Frontal cortex (tissue), 4 donors: ENCODE results near the gene ZMYND15. TPM values are rescaled to one million over a fixed set of nuclear protein-coding genes. Genes with fewer than 3 reads are reported as not detected.
A peak's percentile ranks its signal among the peaks of the same experiment; 100 is the strongest.

ENCODE experiments used
- DNase-seq, 2 donors: peaks; one replicate each; pipeline ENCODE4 v3.0.0; 2012; ENCODE audit warnings: low spot score in 2 of 2
- FAIRE-seq: peaks from 2 replicates; lab custom pipeline; 2012; peaks lifted over from hg19 to GRCh38; lab: Jason Lieb, UNC
- total RNA-seq: library from RNA; depleted of rRNA; stranded (reverse); fragments of >200 nt; gene quantifications from one replicate; pipeline ENCODE4 v1.2.3, GENCODE V29; 2014
- donor health status: control.
- donor health status: control.
- donor health status: control.

ZMYND15 gene
- total RNA-seq, 1 donor from 2014 or later, result not detected

DNA sequence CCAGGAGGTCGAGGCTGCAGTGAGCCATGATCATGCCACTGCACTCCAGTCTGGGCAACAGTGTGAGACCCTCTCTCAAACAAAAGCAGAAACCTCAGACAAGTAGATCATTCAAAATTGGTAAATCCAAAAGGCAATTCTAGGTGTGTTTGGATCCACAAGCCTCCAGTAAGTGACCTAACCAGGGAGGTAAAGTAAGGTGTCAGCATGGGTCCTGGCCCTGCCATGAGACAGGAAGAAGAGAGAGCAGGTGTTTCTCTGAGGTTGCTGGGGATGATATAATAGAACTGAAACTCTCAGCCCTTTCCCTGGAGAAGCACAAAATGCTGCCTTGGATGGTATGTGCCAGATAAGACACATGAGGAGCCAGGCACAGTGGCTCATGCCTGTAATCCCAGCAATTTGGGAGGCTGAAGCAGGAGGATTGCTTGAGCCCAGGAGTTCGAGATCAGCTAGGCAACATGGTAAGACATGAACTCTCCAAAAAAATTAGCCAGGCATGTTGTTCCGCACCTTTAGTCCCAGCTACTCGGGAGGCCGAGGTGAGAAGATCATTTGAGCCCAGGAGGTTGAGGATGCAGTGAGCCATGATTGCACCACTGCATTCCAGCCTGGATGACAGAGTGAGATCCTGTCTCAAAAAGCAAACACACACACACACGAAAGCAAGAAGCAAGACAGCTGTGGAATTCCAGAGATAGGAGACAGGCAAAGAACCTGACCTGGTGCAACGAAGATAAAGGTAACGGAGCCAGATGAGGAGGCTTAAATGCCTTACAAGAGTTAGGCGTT, 38.5 kb downstream of the ZMYND15 start:
- DNase-seq, result no peak
- no peak for FAIRE-seq

DNA sequence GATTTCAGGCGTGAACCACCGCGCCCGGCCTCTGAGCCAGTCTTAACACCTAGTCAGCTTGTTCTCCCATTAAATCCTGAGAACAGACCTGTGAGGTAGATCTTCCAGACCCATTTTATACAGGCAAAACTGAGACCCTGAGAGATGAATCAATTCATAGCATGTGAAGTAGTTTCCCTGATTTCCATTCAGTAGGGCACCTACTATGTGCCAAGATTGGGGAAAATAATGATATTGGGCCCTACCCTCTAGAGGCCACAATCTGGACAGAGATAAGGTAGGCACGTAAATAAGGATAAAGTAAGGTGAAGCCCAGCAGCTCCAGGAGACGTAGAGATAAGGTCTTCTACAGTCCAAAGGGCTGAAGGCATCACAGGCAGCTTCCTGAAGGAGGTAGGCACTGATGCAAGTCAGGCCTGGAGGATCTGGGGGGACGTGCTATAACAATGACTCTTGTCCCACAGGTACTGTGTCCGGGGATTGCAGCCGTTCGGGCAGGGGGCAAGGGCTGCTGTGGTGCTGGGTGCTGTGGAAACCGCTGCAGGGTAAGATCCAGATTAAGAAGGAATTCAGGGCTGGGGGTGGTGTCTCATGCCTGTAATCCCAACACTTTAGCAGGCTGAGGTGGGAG, 40.8 kb downstream of the ZMYND15 start:
- no peak for FAIRE-seq
- DNase-seq, result no peak

DNA sequence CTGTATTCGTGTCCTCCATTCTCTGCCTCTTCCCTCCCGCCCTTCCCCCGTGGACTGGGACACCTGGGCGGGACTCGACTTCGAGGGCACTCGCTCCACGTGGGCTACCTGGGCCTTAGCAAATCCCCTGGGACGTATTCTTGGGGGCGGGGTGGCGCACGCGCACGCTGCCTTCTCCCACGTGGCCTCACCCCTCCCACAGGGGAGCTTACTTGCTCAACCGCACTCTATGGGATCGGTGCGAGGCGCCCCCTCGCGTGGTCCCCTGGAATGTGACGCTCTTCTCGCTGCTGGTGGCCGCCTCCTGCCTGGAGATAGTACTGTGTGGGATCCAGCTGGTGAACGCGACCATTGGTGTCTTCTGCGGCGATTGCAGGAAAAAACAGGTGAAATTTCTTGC, 43.0 kb downstream of the ZMYND15 start:
- no peak for FAIRE-seq
- DNase-seq, result peak in 1 of 2 donors; percentile 30

DNA sequence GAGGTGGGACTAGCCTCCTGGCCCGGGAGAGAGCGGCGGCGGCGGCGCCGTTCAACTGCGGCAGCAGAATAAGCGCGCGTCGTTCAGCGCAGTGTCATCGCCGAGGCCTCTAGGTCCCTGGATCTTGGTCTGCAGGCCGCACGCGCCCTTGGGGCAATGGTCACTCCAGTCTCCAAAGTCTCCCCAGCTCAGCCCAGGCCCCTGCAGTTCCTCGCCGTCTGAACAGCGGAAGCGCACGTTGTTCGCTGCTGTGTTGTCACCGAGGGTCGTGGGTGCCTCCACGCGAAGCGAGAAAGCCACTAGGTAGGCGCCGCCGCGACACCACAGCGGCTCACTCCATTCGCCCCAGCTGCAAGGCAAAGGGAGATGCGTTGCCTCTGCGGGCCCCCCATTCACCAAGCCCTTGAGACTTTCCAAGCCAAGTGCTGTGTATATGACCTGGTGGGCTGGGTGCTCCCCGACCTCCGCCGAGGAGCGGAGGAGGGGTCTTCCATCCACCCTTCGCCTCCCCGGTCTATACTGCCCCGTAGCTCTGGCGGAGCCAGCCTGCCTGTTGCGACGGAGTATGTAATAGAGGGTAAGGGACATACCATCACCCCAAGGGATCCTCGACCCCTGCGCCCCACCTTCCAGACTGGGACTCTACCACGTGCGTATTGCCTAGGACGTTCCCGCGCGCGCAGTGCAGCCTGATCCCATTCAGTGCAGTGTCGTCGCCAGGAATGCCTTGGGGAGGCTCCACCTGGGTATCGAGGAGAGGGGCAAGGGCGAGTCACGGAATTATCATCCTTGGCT, 45.9 kb downstream of the ZMYND15 start:
- DNase-seq (no peak), FAIRE-seq (no peak)

DNA sequence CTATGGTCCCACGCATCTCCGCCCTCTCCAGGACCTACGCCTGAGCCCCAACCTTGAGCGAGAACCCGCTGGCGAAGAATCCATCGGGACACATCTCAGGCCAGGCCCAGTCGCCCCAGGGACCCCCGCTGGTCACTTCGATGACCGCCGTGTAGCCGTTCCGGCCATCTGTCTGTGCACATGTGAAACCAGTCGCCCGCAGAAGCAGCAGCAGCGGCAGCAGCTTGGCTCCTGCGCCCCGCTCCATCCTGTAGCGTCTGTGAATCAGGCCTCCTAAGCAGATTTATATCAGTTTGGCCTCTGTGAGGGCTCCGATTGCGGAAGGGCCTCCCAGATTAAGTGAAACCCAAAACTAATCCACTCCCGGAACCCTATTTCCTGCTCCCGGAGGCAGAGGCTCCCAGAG, 46.5 kb downstream of the ZMYND15 start, which contains the start of gene VMO1:
TSS of gene VMO1 (minus strand) at position 259 of the 406 bp plus-strand sequence. CDS start at position 247, 12 bp downstream.
- FAIRE-seq (no peak), DNase-seq (no peak)

DNA sequence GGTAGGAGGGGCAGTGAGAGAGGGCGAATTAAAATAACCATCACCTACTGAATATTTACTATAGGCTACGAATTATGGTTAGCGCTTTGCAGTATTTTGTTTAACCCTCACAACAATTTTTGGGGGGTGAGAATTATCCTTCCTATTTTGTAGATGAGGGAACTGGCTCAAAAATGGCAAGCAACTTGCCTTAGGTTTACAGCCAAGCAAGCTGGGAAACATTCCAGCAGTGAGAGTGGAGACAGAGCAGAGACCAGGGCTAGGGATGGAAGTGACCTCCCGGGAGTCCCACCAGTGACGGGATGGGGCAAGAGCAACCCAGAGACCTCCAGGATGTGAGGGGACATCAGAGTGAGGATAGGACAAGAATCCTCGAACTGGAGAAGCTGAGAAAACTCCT, 46.9 kb downstream of the ZMYND15 start:
- FAIRE-seq, result no peak
- no peak for DNase-seq

DNA sequence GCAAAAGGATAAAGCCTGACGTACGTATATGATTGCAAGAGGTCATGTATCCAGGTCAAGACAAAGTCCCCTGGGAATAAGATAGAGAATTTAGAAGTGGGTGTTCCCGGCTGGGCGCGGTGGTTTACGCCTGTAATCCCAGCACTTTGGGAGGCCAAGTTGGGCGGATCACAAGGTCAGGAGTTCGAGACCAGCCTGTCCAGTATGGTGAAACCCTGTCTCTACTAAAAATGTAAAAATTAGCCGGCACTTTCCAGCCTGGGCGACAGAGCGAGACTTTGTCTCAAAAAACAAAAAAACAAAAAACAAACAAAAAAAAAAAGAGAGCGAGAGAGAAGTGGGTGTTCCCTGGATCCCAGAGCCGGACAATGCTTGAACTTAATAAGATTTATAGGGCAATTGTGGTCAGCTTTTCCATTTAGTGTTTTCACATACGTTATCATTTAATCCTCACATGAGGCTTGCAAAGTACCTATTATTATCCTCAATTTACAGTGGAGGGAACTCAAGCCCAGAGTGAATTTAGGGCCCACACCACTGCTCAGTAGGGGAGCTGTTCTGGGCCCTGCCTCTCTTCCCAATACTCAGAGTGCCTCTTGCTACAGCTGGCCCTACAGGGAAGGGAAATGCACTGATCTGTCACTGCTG, 48.6 kb downstream of the ZMYND15 start:
- FAIRE-seq, result no peak

DNA sequence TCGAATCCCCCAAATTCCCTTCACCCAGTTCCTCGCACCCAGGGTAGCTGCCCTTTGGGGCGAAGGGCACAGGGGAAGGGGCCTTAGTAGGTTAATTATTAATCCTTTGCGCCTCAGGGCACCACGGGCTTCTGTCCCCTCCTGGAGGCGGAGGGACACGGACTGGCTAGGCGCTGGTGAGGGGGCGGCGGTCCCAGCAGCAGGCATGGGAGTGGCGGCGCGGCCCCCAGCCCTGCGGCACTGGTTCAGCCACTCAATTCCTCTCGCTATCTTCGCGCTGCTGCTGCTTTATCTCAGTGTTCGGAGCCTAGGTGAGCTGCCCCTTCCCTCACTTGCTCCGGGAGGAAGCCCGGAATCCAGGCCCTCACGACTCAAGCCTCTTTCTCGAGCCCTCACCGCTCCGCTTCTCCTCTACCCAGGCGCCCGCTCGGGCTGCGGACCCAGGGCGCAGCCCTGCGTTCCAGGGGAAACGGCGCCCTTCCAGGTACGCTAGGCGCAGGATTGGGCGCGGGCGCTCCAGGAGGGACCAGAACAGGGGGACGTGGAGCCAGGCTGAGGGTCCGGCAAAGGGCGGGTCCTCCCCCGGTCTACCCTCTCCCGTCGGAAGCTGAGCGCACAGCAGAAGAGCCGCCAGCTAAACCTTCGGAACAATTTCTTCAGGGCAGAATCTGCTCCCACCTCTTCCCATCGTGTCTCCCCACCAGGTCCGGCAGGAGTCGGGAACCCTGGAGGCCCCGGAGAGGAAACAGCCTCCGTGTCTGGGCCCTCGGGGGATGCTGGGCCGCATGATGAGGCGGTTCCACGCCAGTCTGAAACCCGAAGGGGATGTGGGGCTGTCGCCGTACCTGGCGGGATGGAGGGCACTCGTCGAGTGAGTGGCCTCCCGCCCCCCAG, 49.4 kb downstream of the ZMYND15 start, which contains the start of gene GLTPD2:
TSS of gene GLTPD2 (plus strand) at position 158 of the 894 bp plus-strand sequence. CDS start at position 206, 48 bp downstream.
- FAIRE-seq (no peak), DNase-seq (no peak)

More for the DNA sequence above, 48.6 kb downstream of the ZMYND15 start:
- DNase-seq, result no peak

DNA sequence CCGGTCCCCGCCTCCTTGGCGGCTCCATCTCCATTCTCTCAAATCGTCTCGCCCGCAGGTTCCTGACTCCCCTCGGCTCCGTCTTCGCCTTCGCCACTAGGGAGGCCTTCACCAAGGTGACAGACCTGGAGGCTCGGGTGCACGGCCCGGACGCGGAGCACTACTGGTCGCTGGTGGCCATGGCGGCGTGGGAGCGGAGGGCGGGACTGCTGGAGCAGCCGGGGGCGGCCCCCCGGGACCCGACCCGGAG, 50.0 kb downstream of the ZMYND15 start:
- no peak for FAIRE-seq
- DNase-seq, result no peak

DNA sequence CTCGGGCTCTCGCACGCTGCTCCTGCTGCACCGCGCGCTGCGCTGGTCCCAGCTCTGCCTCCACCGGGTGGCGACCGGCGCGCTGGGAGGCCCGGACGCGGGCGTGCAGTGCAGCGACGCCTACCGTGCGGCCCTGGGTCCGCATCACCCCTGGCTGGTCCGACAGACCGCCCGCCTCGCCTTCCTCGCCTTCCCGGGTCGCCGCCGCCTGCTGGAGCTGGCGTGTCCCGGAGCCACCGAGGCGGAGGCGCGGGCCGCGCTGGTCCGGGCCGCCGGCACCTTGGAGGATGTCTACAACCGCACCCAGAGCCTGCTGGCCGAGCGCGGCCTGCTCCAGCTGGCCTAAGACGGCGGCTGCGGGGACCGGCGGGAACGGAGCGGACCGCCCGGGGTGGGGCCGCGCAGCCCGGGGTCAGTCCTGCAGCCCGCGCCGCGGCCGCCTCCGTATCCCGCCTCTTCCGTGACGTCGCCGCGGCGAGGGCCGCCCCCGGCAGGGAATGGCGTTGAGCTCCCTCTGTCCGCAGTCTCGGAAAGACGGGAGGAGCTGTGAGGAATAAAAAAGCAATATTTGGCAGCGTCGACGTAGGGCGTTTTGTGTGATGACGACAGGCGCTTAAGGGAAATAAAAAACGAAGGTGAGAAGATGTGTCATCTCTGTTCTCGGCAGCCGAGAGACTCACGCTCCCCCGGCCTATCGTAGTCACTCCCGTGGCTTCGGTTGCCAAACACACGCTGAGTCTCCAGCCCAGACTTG, 50.5 kb downstream of the ZMYND15 start:
- no peak for FAIRE-seq

DNA sequence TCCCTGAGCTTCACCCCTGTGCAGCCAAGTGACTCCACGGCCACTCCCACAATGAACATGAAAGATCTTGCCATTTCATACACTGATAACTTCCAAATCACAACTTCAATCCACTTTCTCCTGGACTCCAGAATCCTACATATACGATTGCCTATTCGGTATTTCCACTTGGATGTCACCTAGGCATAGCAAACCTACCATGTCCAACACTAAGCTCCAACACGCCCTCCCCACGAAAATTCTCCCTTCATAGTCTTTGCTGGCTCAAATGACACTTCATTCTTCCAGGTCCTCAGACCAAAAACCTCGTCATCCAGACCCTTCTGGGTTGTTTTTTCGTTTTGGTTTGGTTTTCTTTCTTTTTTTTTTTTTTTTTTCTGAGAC, 51.1 kb downstream of the ZMYND15 start:
- no peak for FAIRE-seq
- DNase-seq, result no peak

More for the DNA sequence above, 50.5 kb downstream of the ZMYND15 start:
- DNase-seq, result peak; percentile 92

DNA sequence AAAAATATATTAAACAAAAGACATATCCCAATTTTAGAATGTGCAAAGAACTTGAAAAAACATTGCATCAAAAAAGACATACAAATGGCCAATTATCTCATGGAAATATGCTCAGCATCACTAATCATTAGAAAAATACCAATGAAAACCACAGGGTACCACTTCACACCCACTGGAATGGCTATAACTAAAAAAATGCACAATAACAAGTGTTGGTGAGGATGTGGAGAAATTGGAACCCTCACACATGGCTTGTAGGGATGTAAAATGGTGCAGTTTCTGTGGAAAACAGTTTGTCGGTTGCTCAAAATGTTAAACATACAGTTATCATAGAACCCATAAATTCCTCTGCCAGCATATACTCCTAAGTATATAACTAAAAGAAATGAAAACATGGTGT, 55.5 kb downstream of the ZMYND15 start:
- DNase-seq, result no peak
- FAIRE-seq, result no peak

Other genes with a start within 250 kb of the ZMYND15 start
- 11.0 TPM for gene SPNS2, start 241.0 kb upstream of the ZMYND15 start, total RNA-seq
- gene MYBBP1A, start 184.4 kb upstream of the ZMYND15 start, total RNA-seq, result 30.2 TPM
- gene GGT6, start 179.3 kb upstream of the ZMYND15 start, total RNA-seq, result not detected
- 4.1 TPM for gene SMTNL2, start 155.3 kb upstream of the ZMYND15 start, total RNA-seq
- not detected for gene ALOX15, start 98.2 kb upstream of the ZMYND15 start, total RNA-seq
- 24.5 TPM for gene PELP1, start 35.7 kb upstream of the ZMYND15 start, total RNA-seq
- 16.3 TPM for gene ARRB2, start 29.2 kb upstream of the ZMYND15 start, total RNA-seq
- gene MED11, start 8.4 kb upstream of the ZMYND15 start, total RNA-seq, result 6.1 TPM
- gene CXCL16, start 95 bp downstream of the ZMYND15 start, total RNA-seq, result under 0.01 TPM
- gene TM4SF5, start 32.1 kb downstream of the ZMYND15 start, total RNA-seq, result not detected
- 1.2 TPM for gene VMO1, start 46.5 kb downstream of the ZMYND15 start, total RNA-seq
- not detected for gene GLTPD2, start 49.1 kb downstream of the ZMYND15 start, total RNA-seq
- 73.4 TPM for gene PSMB6, start 56.3 kb downstream of the ZMYND15 start, total RNA-seq
- 8.6 TPM for gene PLD2, start 67.3 kb downstream of the ZMYND15 start, total RNA-seq
- 15.9 TPM for gene MINK1, start 93.5 kb downstream of the ZMYND15 start, total RNA-seq
- 2.4 TPM for gene C17orf107, start 159.7 kb downstream of the ZMYND15 start, total RNA-seq
- gene CHRNE, start 163.3 kb downstream of the ZMYND15 start, total RNA-seq, result 0.82 TPM
- not detected for gene GP1BA, start 192.4 kb downstream of the ZMYND15 start, total RNA-seq
- gene SLC25A11, start 200.2 kb downstream of the ZMYND15 start, total RNA-seq, result 59.1 TPM
- gene RNF167, start 200.4 kb downstream of the ZMYND15 start, total RNA-seq, result 13.0 TPM
- 69.3 TPM for gene PFN1, start 208.7 kb downstream of the ZMYND15 start, total RNA-seq
- gene ENO3, start 211.3 kb downstream of the ZMYND15 start, total RNA-seq, result 0.82 TPM
- gene SPAG7, start 228.0 kb downstream of the ZMYND15 start, total RNA-seq, result 27.7 TPM
- gene CAMTA2, start 247.8 kb downstream of the ZMYND15 start, total RNA-seq, result 3.3 TPM